D721Med (cell line): ENCODE measurements around the gene CDHR2.

Experiments used
- DNase-seq: peaks from one replicate; pipeline ENCODE4 v3.0.0; 2011; ENCODE audit warnings: low spot score; ENCODE audit not compliant: insufficient read length
- FAIRE-seq: peaks from 2 replicates; lab custom pipeline; 2011; peaks lifted over from hg19 to GRCh38; lab: Jason Lieb, UNC
- TF ChIP-seq, protein P1 (sequence below): IDR thresholded peaks from 2 replicates; pipeline ENCODE4 v1.5.1; 2012; ENCODE audit warnings: mild to moderate bottlenecking, control low read depth; ENCODE audit not compliant: insufficient read depth; ENCODE audit errors: missing control alignments

Gene CDHR2

DNA sequence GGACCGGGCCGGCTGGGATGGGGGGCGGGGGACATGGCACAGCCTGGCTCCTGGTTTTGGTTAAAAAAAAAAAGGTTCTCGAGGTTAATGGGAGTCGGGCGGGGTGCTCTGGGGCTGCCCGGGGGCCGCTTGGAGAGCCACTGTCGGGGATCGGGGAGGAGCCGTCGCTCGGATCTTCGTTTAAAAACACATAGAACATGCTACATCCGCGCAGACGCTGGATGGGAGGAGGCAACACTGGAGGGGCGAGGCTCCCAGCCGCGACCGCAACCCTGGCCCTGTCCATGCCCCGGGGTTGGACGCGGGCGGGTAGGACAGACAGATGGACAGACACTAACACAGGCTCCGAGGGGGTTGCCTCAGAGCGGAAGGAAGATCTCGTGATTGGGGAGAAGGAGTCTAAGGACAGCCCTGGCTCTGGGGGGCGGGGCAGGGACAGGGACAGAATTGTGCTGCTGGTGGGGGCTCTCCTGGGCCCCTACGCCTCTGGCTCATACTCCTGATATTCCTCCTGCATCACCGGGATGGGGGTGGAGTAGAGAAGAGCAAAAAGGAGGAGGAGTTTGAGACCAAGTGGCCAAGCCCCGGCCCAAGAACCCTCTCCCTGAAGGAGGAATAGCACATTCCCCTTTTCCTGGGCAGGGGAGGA, 71.3 kb downstream of the CDHR2 start:
- DNase-seq (no peak), FAIRE-seq (no peak)
- TF ChIP-seq, protein P1, sequence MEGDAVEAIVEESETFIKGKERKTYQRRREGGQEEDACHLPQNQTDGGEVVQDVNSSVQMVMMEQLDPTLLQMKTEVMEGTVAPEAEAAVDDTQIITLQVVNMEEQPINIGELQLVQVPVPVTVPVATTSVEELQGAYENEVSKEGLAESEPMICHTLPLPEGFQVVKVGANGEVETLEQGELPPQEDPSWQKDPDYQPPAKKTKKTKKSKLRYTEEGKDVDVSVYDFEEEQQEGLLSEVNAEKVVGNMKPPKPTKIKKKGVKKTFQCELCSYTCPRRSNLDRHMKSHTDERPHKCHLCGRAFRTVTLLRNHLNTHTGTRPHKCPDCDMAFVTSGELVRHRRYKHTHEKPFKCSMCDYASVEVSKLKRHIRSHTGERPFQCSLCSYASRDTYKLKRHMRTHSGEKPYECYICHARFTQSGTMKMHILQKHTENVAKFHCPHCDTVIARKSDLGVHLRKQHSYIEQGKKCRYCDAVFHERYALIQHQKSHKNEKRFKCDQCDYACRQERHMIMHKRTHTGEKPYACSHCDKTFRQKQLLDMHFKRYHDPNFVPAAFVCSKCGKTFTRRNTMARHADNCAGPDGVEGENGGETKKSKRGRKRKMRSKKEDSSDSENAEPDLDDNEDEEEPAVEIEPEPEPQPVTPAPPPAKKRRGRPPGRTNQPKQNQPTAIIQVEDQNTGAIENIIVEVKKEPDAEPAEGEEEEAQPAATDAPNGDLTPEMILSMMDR: no peak

DNA sequence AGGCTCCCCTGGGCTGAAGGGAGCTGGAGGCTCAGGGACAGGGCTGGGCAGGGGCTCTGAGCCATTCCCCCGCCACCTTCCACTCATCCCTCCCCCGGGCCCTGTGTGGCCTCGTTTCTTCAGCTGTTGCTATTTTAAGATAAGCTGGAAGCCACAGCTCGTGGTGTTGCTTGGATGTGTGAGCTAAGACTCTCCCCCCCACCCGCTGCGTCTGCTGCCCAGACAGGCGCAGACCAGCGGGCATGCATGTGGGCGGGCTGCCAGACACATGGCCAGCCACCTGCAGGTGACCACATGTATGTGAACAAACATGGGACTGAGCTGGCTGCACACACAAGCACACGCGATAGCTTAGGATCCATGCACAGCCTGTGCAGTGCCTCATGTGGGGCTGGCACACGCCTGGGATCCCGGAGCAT, 72.5 kb downstream of the CDHR2 start:
- no peak for FAIRE-seq
- peak; percentile 77 for DNase-seq

DNA sequence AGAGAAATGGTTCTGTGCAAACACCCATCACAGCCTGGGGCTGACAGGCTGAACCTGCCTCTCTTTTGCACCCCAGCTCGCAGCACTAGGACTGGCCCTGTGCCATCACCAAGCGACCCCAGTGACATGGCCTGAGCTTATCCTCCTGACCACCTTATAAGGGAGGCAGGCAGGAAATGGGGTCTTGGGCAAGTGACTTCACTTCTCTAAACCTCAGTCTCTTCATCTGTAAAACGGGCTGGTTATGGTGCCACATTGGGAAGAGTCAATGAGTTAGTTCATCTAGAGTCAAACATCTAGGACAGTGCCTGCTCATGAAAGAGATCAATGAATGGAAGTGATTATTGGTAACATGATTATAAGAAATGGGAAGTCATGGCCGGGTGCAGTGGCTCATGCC, 75.0 kb downstream of the CDHR2 start:
- FAIRE-seq: no peak
- no peak for DNase-seq
- TF ChIP-seq, protein P1: no peak

More for the DNA sequence above, 72.5 kb downstream of the CDHR2 start:
- TF ChIP-seq, protein P1: no peak

DNA sequence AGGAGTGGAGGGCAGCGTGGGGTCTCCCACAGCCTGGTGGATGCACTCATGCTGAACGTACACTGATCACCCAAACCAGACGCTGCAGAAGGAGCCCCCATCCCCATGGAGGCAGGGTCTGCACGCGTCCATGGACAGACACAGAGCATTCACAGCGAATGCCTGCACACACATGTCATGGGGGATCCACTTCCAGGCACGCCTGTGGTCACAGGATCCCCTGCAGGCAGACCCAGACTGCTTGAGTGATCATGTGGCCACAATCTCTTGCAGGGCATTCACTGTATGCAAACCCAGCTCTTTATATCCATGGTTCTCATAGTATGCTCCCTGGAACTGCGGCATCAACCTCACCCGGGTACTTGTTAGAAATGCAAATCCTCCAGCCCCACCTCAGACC, 75.8 kb downstream of the CDHR2 start:
- FAIRE-seq: no peak
- no peak for DNase-seq
- TF ChIP-seq, protein P1: no peak

DNA sequence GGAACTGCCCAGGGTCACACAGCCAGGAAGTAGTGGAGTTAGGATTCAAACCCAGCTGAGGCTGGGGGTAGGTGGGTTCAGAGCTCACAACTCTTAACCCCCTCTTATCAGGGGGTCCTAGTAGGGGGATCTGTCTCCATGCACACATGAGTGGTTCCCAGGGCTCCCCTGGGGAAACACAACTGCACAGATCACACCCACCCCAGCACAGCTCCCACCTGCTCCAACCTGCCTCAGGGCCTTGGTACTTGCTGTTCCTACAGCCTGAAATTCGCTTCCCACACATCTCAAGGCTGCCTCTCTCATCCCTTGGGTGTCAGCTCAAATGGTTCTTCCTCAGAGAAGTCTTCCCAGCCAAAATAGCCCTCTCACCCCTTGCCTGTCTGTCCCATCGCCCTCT, 76.4 kb downstream of the CDHR2 start:
- DNase-seq (no peak), FAIRE-seq (no peak)
- TF ChIP-seq, protein P1: no peak

DNA sequence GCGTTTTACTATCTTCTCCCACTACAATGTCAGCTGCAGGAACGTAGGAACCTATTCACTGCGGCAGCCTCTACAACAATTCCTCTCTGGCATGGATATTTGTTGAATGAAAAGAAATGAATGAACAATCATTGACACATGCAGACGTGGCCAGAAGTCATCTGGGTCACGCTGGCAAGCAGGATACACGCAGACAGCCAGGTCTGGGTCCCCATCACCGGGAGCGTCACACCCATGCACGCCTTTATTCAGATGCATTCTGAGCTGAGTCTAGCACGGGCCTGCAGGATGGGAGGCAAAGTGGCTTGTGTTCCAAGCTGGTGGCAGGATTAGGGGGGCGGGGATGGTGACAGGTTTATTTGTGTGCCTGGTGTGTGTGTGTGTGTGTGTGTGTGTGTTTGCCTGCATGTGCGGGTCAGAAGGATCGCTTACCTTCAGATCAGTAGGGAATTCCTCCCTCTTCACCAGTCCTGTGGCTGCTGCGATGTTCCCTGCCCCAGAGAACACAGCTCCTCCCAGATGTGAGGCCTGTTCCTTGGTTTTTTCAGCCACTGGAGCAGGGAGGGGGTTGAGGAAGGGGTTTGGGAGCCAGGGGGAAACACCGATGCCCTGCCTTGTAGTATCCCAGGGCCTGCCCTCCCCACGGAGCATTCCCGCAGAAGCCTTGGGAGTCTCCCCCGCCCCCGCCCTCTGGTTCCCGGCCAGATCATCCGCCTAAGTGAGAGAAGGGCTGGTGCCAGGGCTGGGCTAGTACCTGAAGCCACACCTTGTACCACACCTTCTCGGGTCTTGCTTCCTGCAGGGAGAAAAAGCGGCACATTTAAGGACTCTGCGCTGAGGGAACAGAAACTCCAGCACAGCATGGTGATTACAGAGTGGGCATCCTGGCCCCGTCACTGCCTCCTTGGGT, 77.1 kb downstream of the CDHR2 start:
- DNase-seq: no peak
- no peak for FAIRE-seq
- TF ChIP-seq, protein P1: no peak
